ENCODE results near the gene ACAP3.

- TF ChIP-seq CTCF (IDR thresholded peaks at IDR 0.05): no peak
- no peak for TF ChIP-seq POLR2AphosphoS5 (IDR thresholded peaks at IDR 0.05; ENCODE audit: low read depth, low read length)
Measured at GRCh38 chr1:1322952-1323351, 15.2 kb upstream of the ACAP3 start.

Measured in Panc1 (cell line).